ENCODE measurements around the gene KCNJ11. TPM values are rescaled to one million over a fixed set of nuclear protein-coding genes. Genes with fewer than 3 reads are reported as not detected.

Gene KCNJ11
- total RNA-seq, 1 experiment from 2014 or later: 0.54 TPM

- H3K4me1 Mint-ChIP-seq (ENCODE audit: insufficient read depth, unreplicated experiment): no peaks in the 10 kb centered on the region
- ChIA-PET POLR2A (interaction anchor here (0.9 kb wide), 1 partner anchor 13 kb away, joined by 4 read pairs; no protein-coding TSS in a partner anchor), CTCF (interaction anchor here (0.6 to 2.1 kb wide), 4 partner anchors 8 to 66 kb away, joined by 3 to 7 read pairs (median 6); partner anchors contain the start of gene KCNJ11)
- no peak overlapping the region for H3K4me3 Mint-ChIP-seq (ENCODE audit: unreplicated experiment)
- no peaks in the 10 kb centered on the region for H3K9me3 Mint-ChIP-seq (ENCODE audit: unreplicated experiment)
- intact Hi-C loops (cut with micrococcal nuclease): no loop called here
- peaks cover 18% of the 10 kb centered on the region for H3K27me3 Mint-ChIP-seq (ENCODE audit: insufficient read depth, unreplicated experiment)
- no TSS peak for BruUV-seq (replicated peaks)
- TF ChIP-seq CTCF (IDR thresholded peaks at IDR 0.05; ENCODE audit: unreplicated experiment): no peak
- no peaks in the 10 kb centered on the region for H3K36me3 Mint-ChIP-seq (ENCODE audit: insufficient read depth, unreplicated experiment)
- no peak for DNase-seq (ENCODE audit: unreplicated experiment)
- no peak overlapping the region for H3K27ac Mint-ChIP-seq (ENCODE audit: low read depth, unreplicated experiment)
Observed at GRCh38 chr11:17396598-17397310, 8.3 kb upstream of the KCNJ11 start.

GRCh38 chr11:17395978-17396377, 7.5 kb upstream of the KCNJ11 start:
- H3K4me1 Mint-ChIP-seq (ENCODE audit: insufficient read depth, unreplicated experiment): no peaks in the 10 kb centered on the region

GRCh38 chr11:17395554-17395961, 7.1 kb upstream of the KCNJ11 start:
- Mint-ChIP-seq H3K27ac (ENCODE audit: low read depth, unreplicated experiment) (no peak overlapping the region), H3K36me3 (ENCODE audit: insufficient read depth, unreplicated experiment) (no peaks in the 10 kb centered on the region), H3K9me3 (ENCODE audit: unreplicated experiment) (no peaks in the 10 kb centered on the region), H3K4me1 (ENCODE audit: insufficient read depth, unreplicated experiment) (no peaks in the 10 kb centered on the region), H3K4me3 (ENCODE audit: unreplicated experiment) (no peak overlapping the region), H3K27me3 (ENCODE audit: insufficient read depth, unreplicated experiment) (peaks cover 18% of the 10 kb centered on the region)
- ChIA-PET CTCF (no interaction called here), POLR2A (no interaction called here)
- intact Hi-C loops (cut with micrococcal nuclease): no loop called here
- no peak for DNase-seq (ENCODE audit: unreplicated experiment)
- no TSS peak for BruUV-seq (replicated peaks)
- TF ChIP-seq CTCF (IDR thresholded peaks at IDR 0.05; ENCODE audit: unreplicated experiment): no peak

More at GRCh38 chr11:17395978-17396377, 7.5 kb upstream of the KCNJ11 start:
- peaks cover 18% of the 10 kb centered on the region for H3K27me3 Mint-ChIP-seq (ENCODE audit: insufficient read depth, unreplicated experiment)
- intact Hi-C loops (cut with micrococcal nuclease): no loop called here
- no peak for DNase-seq (ENCODE audit: unreplicated experiment)
- no peaks in the 10 kb centered on the region for H3K9me3 Mint-ChIP-seq (ENCODE audit: unreplicated experiment)
- BruUV-seq (replicated peaks): no TSS peak
- no peak for TF ChIP-seq CTCF (IDR thresholded peaks at IDR 0.05; ENCODE audit: unreplicated experiment)
- H3K4me3 Mint-ChIP-seq (ENCODE audit: unreplicated experiment): no peak overlapping the region
- POLR2A ChIA-PET: no interaction called here
- H3K27ac Mint-ChIP-seq (ENCODE audit: low read depth, unreplicated experiment): no peak overlapping the region
- H3K36me3 Mint-ChIP-seq (ENCODE audit: insufficient read depth, unreplicated experiment): no peaks in the 10 kb centered on the region
- CTCF ChIA-PET: interaction anchor here (2.1 kb wide), 1 partner anchor 12 kb away, joined by 7 read pairs; no protein-coding TSS in a partner anchor

GRCh38 chr11:17394743-17395390, 6.4 kb upstream of the KCNJ11 start:
- no peaks in the 10 kb centered on the region for H3K9me3 Mint-ChIP-seq (ENCODE audit: unreplicated experiment)
- CTCF ChIA-PET: no interaction called here
- H3K27ac Mint-ChIP-seq (ENCODE audit: low read depth, unreplicated experiment): no peak overlapping the region
- no peaks in the 10 kb centered on the region for H3K36me3 Mint-ChIP-seq (ENCODE audit: insufficient read depth, unreplicated experiment)
- POLR2A ChIA-PET: no interaction called here
- TF ChIP-seq CTCF (IDR thresholded peaks at IDR 0.05; ENCODE audit: unreplicated experiment): no peak
- no peak overlapping the region for H3K4me3 Mint-ChIP-seq (ENCODE audit: unreplicated experiment)
- BruUV-seq (replicated peaks): no TSS peak
- no peaks in the 10 kb centered on the region for H3K4me1 Mint-ChIP-seq (ENCODE audit: insufficient read depth, unreplicated experiment)
- DNase-seq (ENCODE audit: unreplicated experiment): no peak
- intact Hi-C loops (cut with micrococcal nuclease): no loop called here
- H3K27me3 Mint-ChIP-seq (ENCODE audit: insufficient read depth, unreplicated experiment): peaks cover 12% of the 10 kb centered on the region
